PC-3 (cell line): ENCODE data around the gene MXD3. TPM values are rescaled to one million over a fixed set of nuclear protein-coding genes. Genes with fewer than 3 reads are reported as not detected.

Source experiments
- ATAC-seq: fragments of 200-7000 bp; cut with Tn5 transposase; 2 replicates; pipeline ENCODE4 v1.9.1; 2020; ENCODE audit warnings: mild to moderate bottlenecking, moderate library complexity
- BruUV-seq: library from RNA; stranded (reverse); fragments of 400-500 nt; replicated peaks from 2 replicates; lab custom pipeline; 2021; lab: Mats Ljungman, UMichigan
- CTCF ChIA-PET: fragments of 300-600 bp; sonication (Branson Sonifier 250); formaldehyde crosslinking; loops from one replicate; lab custom pipeline; 2022; ENCODE audit warnings: antibody characterized with exemption; lab: Charles Lee
- POLR2A ChIA-PET: fragments of 300-600 bp; sonication (Branson Sonifier 250); formaldehyde crosslinking; loops from one replicate; lab custom pipeline; 2022; ENCODE audit warnings: antibody characterized with exemption; ENCODE audit not compliant: unreplicated experiment; lab: Charles Lee
- DNase-seq: peaks from one replicate; pipeline ENCODE4 v3.0.0-alpha.2; 2015
- H2AFZ ChIP-seq: fragments of 300-600 bp; sonication (generic); 2 replicates; pipeline ENCODE4 v1.6.0; 2016; ENCODE audit warnings: antibody characterized with exemption, low read length
- H3F3A ChIP-seq: fragments of 300-600 bp; sonication (generic); one replicate; pipeline ENCODE4 v1.6.0; 2017; ENCODE audit warnings: antibody characterized with exemption, low read length, control low read depth, mild to moderate bottlenecking; ENCODE audit not compliant: unreplicated experiment
- H3K27ac ChIP-seq: fragments of 300-600 bp; sonication (generic); 2 replicates; pipeline ENCODE4 v1.5.1; 2016; ENCODE audit warnings: mild to moderate bottlenecking, low read length
- H3K27me3 ChIP-seq: fragments of 300-600 bp; sonication (generic); 2 replicates; pipeline ENCODE4 v1.6.1; 2016; ENCODE audit warnings: low read length, mixed read lengths
- H3K36me3 ChIP-seq: fragments of 300-600 bp; sonication (generic); 2 replicates; pipeline ENCODE4 v1.6.1; 2016; ENCODE audit warnings: low read depth, mixed run types, low read length, mixed read lengths
- H3K4me1 ChIP-seq: fragments of 300-600 bp; sonication (generic); 2 replicates; pipeline ENCODE4 v1.5.1; 2016; ENCODE audit warnings: low read length; ENCODE audit not compliant: insufficient read depth
- H3K4me2 ChIP-seq: fragments of 300-600 bp; sonication (generic); 2 replicates; pipeline ENCODE4 v1.6.0; 2016; ENCODE audit warnings: low read length
- H3K4me3 ChIP-seq: fragments of 300-600 bp; sonication (generic); 2 replicates; pipeline ENCODE4 v1.5.1; 2016; ENCODE audit warnings: mild to moderate bottlenecking, low read length, mixed read lengths
- H3K79me2 ChIP-seq: fragments of 300-600 bp; sonication (generic); 2 replicates; pipeline ENCODE4 v1.6.1; 2017; ENCODE audit warnings: low read length, mixed read lengths
- H3K9ac ChIP-seq: fragments of 300-600 bp; sonication (generic); 2 replicates; pipeline ENCODE4 v1.6.0; 2016; ENCODE audit warnings: mild to moderate bottlenecking, low read length
- H3K9me2 ChIP-seq: fragments of 300-600 bp; sonication (generic); replicated peaks from 2 replicates; pipeline ENCODE4 v1.6.1; 2016; ENCODE audit warnings: mixed run types, low read length, mixed read lengths
- H3K9me3 ChIP-seq: fragments of 300-600 bp; sonication (generic); 2 replicates; pipeline ENCODE4 v1.6.1; 2016; ENCODE audit warnings: low read length, mixed read lengths
- H4K20me1 ChIP-seq: fragments of 300-600 bp; sonication (generic); 2 replicates; pipeline ENCODE4 v1.6.1; 2016; ENCODE audit warnings: low read length, mixed read lengths
- CTCF ChIP-seq: fragments of 300-600 bp; sonication (generic); conservative IDR thresholded peaks from 2 replicates; pipeline ENCODE4 v1.5.1; 2017; ENCODE audit warnings: antibody characterized with exemption, low read depth, mild to moderate bottlenecking, low read length
- EZH2 ChIP-seq: fragments of 300-600 bp; sonication (generic); IDR thresholded peaks from one replicate; pipeline ENCODE4 v1.6.1; 2017; ENCODE audit warnings: antibody characterized with exemption, mild to moderate bottlenecking, low read length; ENCODE audit not compliant: unreplicated experiment
- EZH2phosphoT487 ChIP-seq: fragments of 300-600 bp; sonication (generic); IDR thresholded peaks from 2 replicates; pipeline ENCODE4 v1.6.1; 2018; ENCODE audit warnings: mild to moderate bottlenecking, antibody characterized with exemption, low read length, borderline replicate concordance
- intact Hi-C: fragments of 100-400 bp; cut with micrococcal nuclease; formaldehyde crosslinking; loops from 2 replicates; pipeline ENCODE4 v1.9.0; 2023
- total RNA-seq: library from RNA; depleted of rRNA; stranded (reverse); fragments of >200 nt; gene quantifications from 2 replicates; pipeline ENCODE4 v1.2.3, GENCODE V29; 2014

The MXD3 gene
- total RNA-seq, 1 experiment from 2014 or later: 45.7 TPM

GRCh38 chr5:177356746-177357145, 45.0 kb upstream of the MXD3 start:
- intact Hi-C loops: no loop called here

GRCh38 chr5:177355868-177356168, 44.1 kb upstream of the MXD3 start:
- no peak overlapping the region for H3K4me3 ChIP-seq
- H3F3A ChIP-seq: no peaks in the 10 kb centered on the region
- H3K4me2 ChIP-seq: no peak overlapping the region
- H3K27me3 ChIP-seq: no peaks in the 10 kb centered on the region
- ATAC-seq (no peak), DNase-seq (no peak)
- ChIA-PET CTCF (no interaction called here), POLR2A (no interaction called here)
- BruUV-seq: no TSS peak
- H4K20me1 ChIP-seq: no peaks in the 10 kb centered on the region
- H3K9ac ChIP-seq: no peak overlapping the region
- H3K9me3 ChIP-seq: no peaks in the 10 kb centered on the region
- intact Hi-C loops: no loop called here
- TF ChIP-seq EZH2phosphoT487 (no peak), EZH2 (no peak), CTCF (no peak)
- no peak overlapping the region for H2AFZ ChIP-seq
- H3K36me3 ChIP-seq: no peaks in the 10 kb centered on the region
- no peak overlapping the region for H3K27ac ChIP-seq
- H3K4me1 ChIP-seq: peaks cover 20% of the 10 kb centered on the region
- H3K79me2 ChIP-seq: peaks cover 6% of the 10 kb centered on the region
- H3K9me2 ChIP-seq: no peaks in the 10 kb centered on the region

More at GRCh38 chr5:177356746-177357145, 45.0 kb upstream of the MXD3 start:
- ChIA-PET POLR2A (interaction anchor here (0.6 to 0.7 kb wide), 2 partner anchors 29 to 728 kb away, joined by 3 to 7 read pairs; no protein-coding TSS in a partner anchor), CTCF (interaction anchor here (0.6 kb wide), 1 partner anchor 103 kb away, joined by 3 read pairs; no protein-coding TSS in a partner anchor)
- no peaks in the 10 kb centered on the region for H3K9me2 ChIP-seq
- TF ChIP-seq EZH2 (no peak), EZH2phosphoT487 (no peak), CTCF (no peak)
- no TSS peak for BruUV-seq
- H3F3A ChIP-seq: no peaks in the 10 kb centered on the region
- H3K4me1 ChIP-seq: peaks cover 20% of the 10 kb centered on the region
- H3K36me3 ChIP-seq: no peaks in the 10 kb centered on the region
- H3K27ac ChIP-seq: no peak overlapping the region
- H3K9ac ChIP-seq: no peak overlapping the region
- H3K27me3 ChIP-seq: no peaks in the 10 kb centered on the region
- no peaks in the 10 kb centered on the region for H3K79me2 ChIP-seq
- ATAC-seq: no peak
- no peaks in the 10 kb centered on the region for H4K20me1 ChIP-seq
- no peak overlapping the region; the same call in 1 of the 2 replicates for H2AFZ ChIP-seq
- no peak for DNase-seq
- H3K9me3 ChIP-seq: no peaks in the 10 kb centered on the region
- H3K4me2 ChIP-seq: no peak overlapping the region
- H3K4me3 ChIP-seq: no peak overlapping the region

- no peaks in the 10 kb centered on the region for H4K20me1 ChIP-seq
- H3K4me3 ChIP-seq: no peak overlapping the region
- H3K9me3 ChIP-seq: no peaks in the 10 kb centered on the region
- no peak for ATAC-seq
- TF ChIP-seq CTCF (no peak), EZH2 (no peak), EZH2phosphoT487 (no peak)
- H3K27ac ChIP-seq: no peak overlapping the region
- H3K36me3 ChIP-seq: no peaks in the 10 kb centered on the region
- BruUV-seq: no TSS peak
- H3K9me2 ChIP-seq: no peaks in the 10 kb centered on the region
- no peak overlapping the region for H3K9ac ChIP-seq
- H3K27me3 ChIP-seq: no peaks in the 10 kb centered on the region
- ChIA-PET POLR2A (no interaction called here), CTCF (no interaction called here)
- peaks cover 11% of the 10 kb centered on the region for H3K79me2 ChIP-seq
- no peak overlapping the region for H3K4me2 ChIP-seq
- peaks cover 23% of the 10 kb centered on the region for H3K4me1 ChIP-seq
- DNase-seq: no peak
- H2AFZ ChIP-seq: no peak overlapping the region
- no peaks in the 10 kb centered on the region for H3F3A ChIP-seq
- intact Hi-C loops: no loop called here
Measured at GRCh38 chr5:177355162-177355867, 43.6 kb upstream of the MXD3 start.
